NB4 (cell line): Measurements from ENCODE around the gene TRIM32.

Experiments used
- DNase-seq: peaks from one replicate; pipeline ENCODE4 v3.0.0; 2010; ENCODE audit warnings: low read depth
- H3K4me3 ChIP-seq: one replicate; pipeline ENCODE4 v1.5.1; 2011; ENCODE audit warnings: mild to moderate bottlenecking, low read depth, low read length, moderate library complexity
- MYC ChIP-seq: IDR thresholded peaks from 2 replicates; pipeline ENCODE4 v1.6.1; 2011; ENCODE audit warnings: low read depth, low read length
- POLR2A ChIP-seq: IDR thresholded peaks from 2 replicates; pipeline ENCODE4 v1.6.1; 2011; ENCODE audit warnings: mild to moderate bottlenecking; ENCODE audit not compliant: insufficient read length; ENCODE audit errors: extremely low read depth
- TF ChIP-seq, protein P1 (sequence below): IDR thresholded peaks from one replicate; pipeline ENCODE4 v1.5.1; 2012; ENCODE audit warnings: low read depth, low read length
- TF ChIP-seq, protein P2 (sequence below): IDR thresholded peaks from 2 replicates; pipeline ENCODE4 v1.6.1; 2011; ENCODE audit warnings: low read depth, low read length

The TRIM32 gene

GRCh38 chr9:116656977-116657376, 30.1 kb upstream of the TRIM32 start:
- no peak for DNase-seq
- TF ChIP-seq, protein P1, sequence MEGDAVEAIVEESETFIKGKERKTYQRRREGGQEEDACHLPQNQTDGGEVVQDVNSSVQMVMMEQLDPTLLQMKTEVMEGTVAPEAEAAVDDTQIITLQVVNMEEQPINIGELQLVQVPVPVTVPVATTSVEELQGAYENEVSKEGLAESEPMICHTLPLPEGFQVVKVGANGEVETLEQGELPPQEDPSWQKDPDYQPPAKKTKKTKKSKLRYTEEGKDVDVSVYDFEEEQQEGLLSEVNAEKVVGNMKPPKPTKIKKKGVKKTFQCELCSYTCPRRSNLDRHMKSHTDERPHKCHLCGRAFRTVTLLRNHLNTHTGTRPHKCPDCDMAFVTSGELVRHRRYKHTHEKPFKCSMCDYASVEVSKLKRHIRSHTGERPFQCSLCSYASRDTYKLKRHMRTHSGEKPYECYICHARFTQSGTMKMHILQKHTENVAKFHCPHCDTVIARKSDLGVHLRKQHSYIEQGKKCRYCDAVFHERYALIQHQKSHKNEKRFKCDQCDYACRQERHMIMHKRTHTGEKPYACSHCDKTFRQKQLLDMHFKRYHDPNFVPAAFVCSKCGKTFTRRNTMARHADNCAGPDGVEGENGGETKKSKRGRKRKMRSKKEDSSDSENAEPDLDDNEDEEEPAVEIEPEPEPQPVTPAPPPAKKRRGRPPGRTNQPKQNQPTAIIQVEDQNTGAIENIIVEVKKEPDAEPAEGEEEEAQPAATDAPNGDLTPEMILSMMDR: no peak
- TF ChIP-seq, protein P2, sequence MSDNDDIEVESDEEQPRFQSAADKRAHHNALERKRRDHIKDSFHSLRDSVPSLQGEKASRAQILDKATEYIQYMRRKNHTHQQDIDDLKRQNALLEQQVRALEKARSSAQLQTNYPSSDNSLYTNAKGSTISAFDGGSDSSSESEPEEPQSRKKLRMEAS: no peak
- no peak for TF ChIP-seq MYC
- TF ChIP-seq POLR2A: no peak
- H3K4me3 ChIP-seq: no peak overlapping the region

GRCh38 chr9:116658265-116658664, 28.8 kb upstream of the TRIM32 start:
- DNase-seq: no peak
- TF ChIP-seq MYC: no peak
- TF ChIP-seq, protein P2: no peak
- no peak for TF ChIP-seq POLR2A
- TF ChIP-seq, protein P1: no peak
- H3K4me3 ChIP-seq: no peak overlapping the region

GRCh38 chr9:116661037-116661954, 25.8 kb upstream of the TRIM32 start:
- DNase-seq: peak; percentile 57
- TF ChIP-seq MYC (no peak), POLR2A (no peak)
- TF ChIP-seq, protein P2: no peak
- TF ChIP-seq, protein P1: peak; percentile 54

GRCh38 chr9:116662646-116663310, 24.3 kb upstream of the TRIM32 start:
- DNase-seq: no peak
- TF ChIP-seq POLR2A: no peak
- TF ChIP-seq MYC: no peak
- TF ChIP-seq, protein P2: no peak
- TF ChIP-seq, protein P1: no peak
- no peak overlapping the region for H3K4me3 ChIP-seq

More at GRCh38 chr9:116661037-116661954, 25.8 kb upstream of the TRIM32 start:
- no peak overlapping the region for H3K4me3 ChIP-seq

DNA sequence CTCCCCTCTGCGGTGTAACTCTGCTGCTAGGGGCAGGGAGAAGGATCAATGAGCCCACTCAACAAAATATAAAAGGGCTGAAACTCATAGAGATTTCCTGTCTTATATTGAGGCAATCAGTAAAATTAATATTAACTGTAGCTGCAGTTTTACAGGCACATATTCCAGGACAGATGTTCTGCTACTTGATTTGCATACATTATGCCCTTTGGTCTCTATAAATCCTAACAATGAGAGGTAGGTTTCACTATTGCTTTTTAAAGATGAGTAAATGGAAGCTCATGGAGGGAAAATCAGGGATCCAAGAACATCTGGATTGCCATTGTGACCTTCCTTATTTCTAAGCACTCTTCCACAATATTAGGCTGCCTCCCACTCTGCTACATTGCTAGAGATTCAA, 23.5 kb upstream of the TRIM32 start:
- H3K4me3 ChIP-seq: no peak overlapping the region
- no peak for DNase-seq
- TF ChIP-seq POLR2A (no peak), MYC (no peak)
- TF ChIP-seq, protein P1: no peak
- TF ChIP-seq, protein P2: no peak
